COLO829 (cell line): ENCODE data around the gene VAMP4.
"Not testable (repeated sequence)": the region's sequence is repeated elsewhere in the genome, so short reads cannot be mapped to it uniquely, and the experiment has no call there.

ENCODE experiments used
- DNase-seq: peaks from one replicate; pipeline ENCODE4 v3.0.0; 2012; ENCODE audit warnings: low spot score

Gene VAMP4

DNA sequence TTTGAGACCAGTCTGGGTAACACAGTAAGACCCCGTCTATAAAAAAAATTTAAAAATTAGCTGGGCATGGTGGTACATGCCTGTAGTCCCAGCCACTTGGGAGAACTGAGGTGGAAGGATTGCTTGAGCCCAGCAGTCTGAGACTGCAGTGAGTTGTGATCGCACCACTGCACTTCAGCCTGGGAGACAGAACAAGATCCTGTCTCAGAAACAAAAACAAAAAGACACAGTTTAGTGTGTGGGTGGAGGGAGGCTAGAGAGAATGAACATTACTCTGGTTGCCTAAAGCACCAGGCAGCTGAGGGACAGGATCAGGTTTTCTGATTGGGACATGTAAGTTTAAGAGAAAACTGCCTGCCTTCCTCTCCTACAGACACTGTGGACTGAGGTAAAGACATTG lies 42.3 kb downstream of the VAMP4 start:
- peak; percentile 15 for DNase-seq

DNA sequence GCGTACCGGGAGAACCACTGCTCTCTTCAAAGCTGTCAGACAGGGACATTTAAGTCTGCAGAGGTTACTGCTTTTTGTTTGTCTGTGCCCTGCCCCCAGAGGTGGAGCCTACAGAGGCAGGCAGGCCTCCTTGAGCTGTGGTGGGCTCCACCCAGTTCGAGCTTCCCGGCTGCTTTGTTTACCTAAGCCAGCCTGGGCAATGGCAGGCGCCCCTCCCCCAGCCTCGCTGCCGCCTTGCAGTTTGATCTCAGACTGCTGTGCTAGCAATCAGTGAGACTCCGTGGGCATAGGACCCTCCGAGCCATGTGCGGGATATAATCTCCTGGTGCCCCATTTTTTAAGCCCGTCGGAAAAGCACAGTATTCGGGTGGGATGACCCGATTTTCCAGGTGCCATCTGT lies 46.1 kb downstream of the VAMP4 start:
- not testable (repeated sequence) for DNase-seq

DNA sequence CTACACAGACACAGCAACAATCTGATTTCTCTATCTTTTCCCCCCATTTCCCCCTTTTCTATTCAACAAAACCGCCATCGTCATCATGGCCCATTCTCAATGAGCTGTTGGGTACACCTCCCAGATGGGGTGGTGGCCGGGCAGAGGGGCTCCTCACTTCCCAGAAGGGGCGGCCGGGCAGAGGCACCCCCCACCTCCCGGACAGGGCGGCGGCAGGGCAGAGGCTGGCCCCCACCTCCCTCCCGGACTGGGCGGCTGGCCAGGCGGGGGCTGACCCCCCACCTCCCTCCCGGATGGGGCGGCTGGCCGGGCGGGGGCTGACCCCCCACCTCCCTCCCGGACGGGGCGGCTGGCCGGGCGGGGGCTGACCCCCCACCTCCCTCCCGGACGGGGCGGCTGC lies 48.3 kb downstream of the VAMP4 start:
- not testable (repeated sequence) for DNase-seq

DNA sequence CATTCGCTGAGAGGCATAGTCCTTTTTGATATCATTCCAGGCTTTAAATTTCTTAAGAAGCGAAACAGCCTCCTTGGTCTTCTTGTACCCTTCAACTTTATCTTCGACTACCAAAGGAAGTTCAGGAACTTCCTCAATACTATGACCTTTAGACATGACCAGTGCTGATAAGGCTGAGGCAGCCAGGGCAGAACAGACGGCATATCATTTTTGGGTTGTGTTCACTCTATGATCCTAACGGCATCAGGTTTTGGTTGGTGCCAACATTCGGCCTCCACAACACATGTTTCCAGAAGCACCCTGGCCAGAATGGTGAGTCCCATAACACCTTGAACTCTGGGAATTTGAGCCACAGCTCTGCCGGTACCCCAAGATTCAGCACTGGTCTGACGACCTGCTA lies 58.0 kb downstream of the VAMP4 start:
- DNase-seq, result no peak

DNA sequence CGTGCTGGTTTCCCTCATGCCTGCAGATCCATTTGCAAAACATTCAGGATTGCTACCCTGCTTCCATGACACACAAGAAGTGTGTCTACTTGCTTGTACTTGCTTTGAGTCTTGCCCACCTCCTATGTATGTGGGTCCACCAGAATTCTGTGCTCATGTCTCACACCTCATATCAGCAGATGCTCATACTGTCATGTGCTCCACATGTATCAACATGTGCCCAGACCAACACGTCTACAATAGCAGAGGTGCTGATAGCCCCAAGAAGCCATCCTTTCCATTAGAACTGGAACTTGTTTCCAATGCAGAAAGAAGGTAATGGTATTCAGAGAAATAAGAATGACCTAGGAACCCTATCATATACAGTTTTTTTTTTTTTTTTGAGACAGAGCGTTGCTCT lies 61.5 kb downstream of the VAMP4 start:
- DNase-seq, result no peak

DNA sequence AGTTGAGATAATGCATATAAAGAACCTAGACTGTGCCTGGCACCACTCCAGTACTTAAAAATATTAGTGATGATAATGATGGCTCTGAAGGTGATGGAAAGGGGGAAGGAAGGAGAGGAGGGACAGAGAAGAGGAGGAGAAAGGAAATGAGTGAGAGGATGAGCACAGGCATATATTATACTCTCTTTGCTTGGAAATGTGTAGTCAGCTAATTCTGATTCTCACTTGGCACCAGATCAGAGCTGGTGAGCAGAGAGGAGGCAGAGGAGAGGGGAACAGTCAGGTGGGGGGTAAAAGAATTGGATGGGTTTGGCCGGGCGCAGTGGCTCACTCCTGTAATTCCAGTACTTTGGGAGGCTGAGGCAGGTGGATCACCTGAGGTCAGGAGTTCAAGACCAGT lies 65.0 kb downstream of the VAMP4 start:
- DNase-seq, result no peak

DNA sequence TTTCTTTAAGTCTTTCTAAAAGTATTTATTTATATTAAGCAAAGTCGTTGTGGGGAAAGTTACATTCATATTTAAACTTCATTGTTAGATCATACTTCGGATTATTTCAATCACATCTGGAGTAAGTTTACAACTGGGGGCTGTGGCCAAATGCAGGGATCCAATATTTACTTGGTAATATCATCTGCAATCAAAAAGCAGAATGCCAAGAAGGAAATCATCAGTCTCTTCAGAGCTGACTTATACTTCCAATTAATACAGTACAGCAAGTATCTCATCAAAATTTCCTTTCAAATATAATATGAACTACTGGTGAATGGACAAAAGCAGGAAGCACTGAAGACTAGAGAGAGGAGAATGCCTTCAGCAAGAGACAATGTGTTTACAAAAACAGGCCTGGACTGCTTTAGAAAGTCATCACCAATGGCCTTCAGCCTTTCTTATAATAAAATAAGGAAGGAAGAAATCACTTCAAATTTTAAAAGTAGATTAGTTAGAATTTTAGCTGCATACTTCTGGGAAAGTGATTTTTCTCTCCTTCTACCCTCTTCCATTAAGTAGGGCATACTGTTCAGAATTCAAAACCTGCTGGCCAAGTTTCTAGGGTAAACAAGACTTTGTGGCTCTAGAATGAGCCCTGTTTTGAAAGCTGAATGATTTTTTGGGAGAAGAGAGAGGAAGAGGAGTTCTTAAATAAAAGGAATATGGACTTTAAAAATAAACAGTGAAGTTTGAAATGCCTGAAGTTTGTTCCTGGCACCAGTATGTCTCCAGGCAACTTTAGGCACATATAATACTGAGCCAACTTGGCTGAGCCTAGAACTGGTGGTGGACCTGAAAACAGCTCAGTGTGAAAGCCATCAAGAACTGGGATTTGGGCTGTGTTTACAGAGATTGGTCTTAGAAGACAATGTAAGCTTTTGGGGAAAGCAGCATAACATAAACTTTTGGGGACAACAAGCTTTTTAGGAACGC lies 67.1 kb downstream of the VAMP4 start:
- no peak for DNase-seq

DNA sequence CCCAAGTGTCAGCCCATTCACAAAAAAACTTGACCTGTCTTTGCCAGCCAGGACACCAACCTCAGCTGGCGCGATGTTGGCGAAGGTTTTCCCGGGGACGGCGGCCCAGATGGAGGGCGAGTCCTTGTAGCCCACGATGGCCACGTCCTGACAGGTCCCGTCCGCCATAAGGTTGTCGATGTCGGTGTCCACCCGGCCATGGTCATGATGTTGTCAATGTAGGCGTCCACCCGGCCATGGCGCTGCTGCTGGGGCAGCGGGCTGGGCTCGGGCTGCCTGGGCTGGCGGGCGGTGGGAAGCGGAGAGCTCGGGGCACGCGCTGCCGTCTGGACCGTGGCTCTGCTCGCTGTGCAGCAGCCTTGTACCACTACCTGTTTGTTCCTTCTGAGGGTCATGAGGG lies 71.1 kb downstream of the VAMP4 start:
- DNase-seq, result no peak

DNA sequence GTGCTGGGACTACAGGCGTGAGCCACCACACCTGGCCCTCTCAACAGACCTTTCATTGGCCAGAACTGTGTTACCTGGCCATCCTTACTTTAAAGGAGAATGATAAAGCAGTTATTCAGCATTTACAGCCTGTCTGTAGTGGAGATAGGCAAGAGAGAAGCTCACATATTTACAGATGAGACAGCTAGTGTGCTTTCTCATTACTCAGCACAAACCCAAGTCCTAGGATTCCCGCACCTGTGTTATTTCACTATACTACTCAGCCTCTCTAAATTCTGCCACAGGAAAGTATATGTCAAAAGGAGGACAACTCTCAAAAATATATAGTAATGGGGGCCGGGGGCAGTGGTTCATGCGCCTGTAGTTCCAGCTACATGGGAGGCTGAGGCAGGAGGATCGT lies 73.5 kb downstream of the VAMP4 start:
- no peak for DNase-seq

DNA sequence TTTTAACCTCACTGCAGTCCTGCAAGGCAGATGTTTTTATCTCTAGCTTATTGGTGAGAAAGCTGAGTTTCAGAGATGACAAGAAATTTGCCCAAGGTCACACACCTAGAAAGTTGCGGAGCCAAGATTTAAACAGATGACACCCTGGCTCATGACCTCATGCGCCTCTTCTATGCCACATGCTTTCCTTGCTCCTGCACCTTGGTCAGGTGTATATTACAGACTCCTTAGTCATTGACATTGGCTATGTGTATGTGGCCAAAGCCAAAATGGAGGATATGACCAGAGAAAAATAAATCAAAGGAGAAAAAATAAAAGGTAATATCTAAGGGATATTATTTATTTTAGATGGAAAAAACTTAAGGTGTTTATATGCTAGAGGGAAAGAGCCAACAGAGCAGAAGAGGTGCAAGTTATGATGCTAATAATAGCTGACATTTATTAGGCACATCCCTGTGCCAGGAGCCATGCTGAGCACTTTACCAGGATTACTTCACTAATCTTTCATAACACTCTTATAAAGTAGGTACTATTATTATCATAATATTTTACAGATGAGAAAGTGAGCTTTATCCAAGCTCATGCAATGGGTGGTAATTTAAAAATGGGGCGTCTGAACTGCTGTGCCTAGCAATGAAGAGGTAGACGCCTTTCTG lies 75.6 kb downstream of the VAMP4 start:
- no peak for DNase-seq

DNA sequence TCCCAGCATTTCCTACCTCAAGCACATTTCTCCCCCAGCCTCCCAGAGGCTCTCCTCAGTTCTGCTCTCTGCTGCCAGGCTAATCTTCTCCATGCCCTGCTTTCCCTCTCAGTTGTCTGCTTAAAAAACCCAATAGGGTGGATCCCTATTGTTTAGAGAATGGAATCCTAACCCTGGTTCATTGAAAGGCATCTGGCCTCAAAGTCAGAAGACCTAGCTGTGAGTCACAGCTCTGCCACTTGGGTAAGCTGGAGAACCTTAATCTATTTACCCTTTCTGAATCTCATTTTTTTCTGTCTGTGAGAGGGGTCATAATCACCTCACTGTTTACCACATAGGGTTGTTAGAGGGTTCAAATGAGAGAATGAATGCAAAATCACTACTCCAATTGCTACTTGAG lies 76.9 kb downstream of the VAMP4 start:
- DNase-seq, result no peak

DNA sequence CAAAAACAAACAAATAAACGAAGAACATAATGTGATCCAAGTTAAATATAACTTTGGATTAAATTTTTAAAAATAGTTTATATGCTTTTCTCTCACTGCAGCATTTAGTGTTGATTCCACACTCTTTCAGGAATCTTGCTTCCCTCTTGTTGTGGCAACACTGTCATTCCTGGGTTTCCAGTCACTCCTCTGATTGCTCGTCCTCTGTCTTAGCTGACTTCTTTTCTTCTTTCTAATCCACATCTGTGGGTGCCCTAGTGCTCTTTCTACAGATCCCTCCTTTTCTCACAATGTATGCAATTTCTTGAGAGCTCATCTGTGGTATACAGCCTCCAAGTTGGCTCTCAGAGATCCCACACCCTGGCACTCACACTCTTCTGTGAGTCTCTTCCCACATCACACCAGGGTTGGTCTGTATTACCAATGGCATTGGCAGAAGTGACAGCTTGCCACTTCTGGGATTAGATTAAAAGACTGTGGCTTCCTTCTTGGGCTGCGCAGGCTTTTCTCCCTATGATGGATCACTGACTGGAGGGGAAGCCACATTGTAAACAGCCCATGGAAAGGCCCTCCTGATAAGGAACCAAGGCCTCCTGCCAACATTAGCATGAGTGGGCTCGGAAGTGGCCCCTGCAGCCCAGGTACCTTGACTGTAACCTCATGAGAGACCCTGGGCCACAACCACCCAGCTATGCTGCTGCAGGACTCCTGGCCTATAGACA lies 77.8 kb downstream of the VAMP4 start:
- DNase-seq, result no peak

DNA sequence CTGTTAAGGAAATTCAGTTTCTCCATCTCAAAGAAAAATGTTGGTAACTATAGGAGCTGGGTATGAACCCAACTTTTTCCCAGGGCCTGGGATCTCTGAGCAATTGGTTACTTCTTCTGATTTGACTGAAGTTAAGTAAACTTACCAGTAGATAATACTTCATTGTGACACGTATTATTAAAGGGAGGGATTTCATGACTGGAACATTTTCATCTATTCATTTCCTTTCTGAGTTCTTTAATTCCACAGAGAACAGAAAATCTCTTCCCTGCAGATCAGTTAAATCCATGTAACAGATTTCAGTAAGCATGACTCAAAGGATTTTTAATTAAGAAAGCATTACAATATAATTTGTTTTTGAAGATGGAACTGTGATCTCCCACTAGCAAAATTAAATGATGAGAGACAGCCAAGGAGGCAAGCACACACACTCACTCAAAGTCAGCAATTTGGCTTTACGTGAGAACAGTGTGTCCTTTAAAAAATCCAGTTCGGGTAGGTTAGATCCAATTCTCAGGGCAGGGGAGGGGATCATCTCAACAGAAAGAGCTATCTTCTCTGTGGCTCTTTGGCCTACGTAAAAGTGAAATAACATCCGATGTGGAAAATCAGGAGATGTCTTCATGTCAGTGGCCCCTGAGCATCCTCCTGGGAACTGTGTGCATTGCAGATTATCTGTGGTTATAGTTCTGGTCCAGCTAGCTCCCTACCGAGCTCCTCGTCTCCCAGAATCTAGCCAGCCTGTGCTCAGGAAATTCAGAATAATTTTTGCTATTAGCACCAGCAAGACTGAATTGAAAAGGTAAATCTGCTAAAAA lies 78.6 kb downstream of the VAMP4 start:
- no peak for DNase-seq

DNA sequence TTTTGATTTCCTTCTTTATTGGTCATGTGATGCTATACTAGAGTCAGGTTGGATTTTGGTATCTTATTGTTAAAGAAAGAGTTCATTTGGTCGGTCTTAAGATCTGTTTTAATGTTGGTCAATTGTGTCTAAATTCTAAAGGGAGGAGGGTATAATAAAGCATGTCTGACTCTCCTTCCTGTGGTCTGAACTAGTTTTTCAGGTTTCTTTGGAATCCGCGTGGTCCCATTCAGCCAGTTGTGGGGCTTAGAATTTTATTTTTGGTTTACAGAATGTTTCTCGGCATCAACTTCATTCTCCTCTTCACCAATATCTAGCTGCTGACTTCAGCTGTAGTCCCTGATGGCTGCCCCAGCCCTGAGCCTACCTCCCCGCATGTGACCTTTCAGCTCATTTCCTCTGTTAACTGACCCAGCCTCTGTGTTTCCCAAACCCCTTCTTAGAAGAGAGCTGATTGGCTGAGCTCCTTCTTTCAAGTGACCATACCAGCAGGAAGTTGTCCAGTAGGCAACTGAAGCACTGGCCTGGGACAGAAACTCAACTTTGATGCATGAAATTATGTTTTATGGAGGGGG lies 80.7 kb downstream of the VAMP4 start:
- DNase-seq, result no peak

DNA sequence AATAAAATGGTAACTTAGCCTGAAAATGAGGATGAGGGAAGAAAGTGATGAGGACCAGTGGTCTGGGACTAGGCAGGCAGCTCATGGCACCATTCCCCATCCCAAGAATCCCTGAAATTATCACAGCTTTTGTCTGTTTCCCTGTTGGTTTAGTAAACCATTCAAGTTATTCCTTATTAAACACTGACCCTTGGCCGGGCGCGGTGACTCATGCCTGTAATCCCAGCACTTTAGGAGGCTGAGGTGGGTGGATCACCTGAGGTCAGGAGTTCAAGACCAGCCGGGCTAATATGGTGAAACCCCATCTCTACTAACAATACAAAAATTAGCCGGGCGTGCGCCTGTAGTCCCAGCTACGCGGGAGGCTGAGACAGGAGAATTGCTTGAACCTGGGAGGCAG lies 85.7 kb downstream of the VAMP4 start:
- not testable (repeated sequence) for DNase-seq

DNA sequence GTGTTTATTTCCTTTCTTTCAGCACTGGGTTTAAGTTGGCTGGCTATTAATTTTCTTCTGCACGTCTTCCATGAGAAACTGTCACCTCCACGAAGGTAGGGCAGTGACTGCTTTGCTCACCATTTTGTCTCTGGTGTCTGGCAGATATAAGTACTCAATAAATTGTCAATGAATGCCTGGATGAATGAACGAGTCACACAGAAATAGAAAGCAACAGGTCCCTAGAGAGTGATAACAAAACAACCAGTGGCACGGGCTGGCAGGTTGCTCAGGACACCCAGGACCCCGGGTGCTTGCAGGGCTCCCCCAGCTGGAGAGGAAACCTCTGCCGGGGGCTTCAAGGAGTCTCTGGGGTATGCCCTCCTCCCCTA lies 86.1 kb downstream of the VAMP4 start:
- DNase-seq, result no peak

DNA sequence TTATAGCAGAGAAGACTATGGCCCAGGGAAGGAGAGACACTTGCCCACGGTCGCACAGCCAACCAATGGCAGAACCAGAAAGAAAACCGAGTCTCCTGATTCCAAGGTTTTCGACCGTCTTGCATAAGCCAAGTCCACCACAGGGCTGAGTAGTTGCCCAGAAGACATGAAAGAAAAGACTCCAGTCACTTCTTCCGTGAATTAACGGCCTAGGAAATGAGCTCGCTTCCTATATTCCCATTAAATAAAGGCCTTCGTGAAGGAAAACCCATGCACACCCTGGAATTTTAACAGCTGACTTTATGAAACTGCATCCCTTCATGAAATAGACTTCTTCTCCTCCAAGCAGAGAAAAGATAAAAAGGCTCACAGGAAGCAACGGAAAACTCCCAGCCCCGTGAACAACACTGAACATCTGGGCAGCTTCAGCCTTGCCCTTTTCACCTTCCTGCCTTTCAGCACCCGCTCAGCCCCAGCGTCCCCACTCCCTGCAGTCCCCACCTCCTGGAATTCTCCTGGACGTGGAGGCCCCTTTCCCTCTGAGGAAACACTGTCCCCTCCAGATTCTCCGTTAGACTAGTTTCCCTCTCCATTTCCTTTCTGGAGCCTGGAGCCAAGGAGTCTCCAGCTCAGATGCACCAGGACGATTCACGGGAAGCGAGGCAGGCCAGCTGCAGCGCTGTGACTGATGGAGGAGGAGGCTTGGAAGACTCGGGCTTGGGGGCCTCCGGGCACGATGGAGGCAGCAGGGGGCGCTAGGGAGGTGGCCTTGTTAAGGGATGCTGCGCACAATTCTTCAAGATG lies 86.7 kb downstream of the VAMP4 start:
- peak; percentile 61 for DNase-seq

DNA sequence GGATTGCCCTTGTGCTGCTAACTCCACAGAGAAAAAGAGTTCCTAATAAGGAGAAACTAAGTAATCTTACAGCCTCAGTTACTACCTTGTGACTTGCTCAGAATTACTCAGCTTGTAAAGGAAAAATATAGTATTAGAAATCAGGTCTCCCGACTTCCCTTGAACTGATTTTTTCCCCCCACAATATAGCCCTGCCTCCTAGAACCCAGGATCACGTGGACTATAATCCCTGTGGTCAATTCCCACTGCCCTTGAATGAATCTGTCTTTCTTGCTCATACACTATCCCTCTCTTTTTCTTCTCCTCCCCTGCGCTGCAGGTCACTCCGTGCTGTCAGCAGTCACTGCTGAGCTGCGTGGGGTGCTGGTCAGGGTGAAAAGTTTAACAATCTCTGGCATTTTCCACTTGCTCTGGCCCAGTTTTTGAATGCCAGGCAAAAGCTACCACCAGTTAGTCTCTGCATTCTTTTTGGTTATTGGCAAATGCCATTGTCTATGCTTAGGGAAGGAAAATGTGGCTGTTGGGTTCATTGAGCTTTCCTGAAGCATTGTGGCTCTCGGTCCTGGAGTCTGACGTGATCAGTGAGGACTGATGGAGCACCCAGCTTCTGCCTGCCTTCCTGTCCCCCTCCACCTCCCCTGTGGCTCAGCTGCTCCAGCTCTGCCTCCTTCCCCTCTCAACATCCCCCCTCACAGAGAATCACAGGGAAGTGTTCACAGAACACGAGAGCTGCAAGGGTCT lies 87.5 kb downstream of the VAMP4 start:
- DNase-seq, result peak; percentile 40

DNA sequence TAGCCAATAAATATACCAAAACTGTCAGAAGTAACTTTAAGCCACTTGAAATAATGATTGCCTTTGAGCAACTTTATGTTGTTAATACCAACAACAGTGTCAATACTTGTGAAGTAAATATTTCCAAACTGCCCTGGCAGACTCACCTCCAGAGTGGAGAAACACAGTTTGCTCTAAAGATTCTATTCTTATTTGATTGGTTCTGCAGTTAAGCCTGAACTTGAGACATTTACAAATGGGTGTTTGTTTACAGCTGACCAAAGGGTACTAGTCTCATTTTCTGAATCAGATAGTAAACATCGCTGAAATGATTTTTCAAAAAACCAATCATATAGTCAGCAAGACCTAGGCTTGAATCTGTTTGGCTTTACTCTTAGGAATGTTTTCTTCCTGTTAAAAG lies 88.1 kb downstream of the VAMP4 start:
- no peak for DNase-seq

DNA sequence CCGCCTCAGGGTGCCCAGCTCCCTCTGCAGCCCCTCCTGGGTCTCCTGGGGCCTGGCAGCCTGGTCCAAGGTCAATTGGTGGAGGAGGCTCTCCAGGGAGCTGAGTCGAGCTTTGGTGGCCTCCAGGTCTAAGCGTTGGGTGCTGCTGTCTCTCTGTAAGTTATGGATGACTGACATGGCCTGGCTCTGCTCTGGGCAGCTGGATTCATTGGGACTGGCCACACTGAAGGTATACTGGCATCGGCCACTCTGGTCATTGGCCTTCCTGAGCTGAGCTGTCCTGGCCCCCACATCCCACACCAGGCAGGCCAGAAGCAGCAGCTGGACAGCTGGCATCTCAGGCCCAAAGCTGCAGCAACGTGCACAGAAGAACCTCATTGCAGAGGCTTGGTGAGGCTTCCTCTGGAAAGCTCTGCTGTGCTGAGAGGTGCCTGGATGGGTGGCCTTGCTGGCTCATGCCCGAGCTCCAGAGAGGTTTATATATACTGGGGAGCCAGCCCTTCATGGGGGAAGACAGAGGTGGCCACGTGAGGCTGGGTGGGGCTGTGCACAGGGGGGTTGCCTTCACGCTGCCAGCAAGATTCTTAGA lies 89.5 kb downstream of the VAMP4 start, which contains the start of gene MYOC:
MYOC (minus strand) TSS at position 455 of the 589 bp plus-strand sequence; CDS start at position 378, 77 bp downstream.
- no peak for DNase-seq
